IMR-90 (cell line): ENCODE data around the gene GGTLC1. TPM values are rescaled to one million over a fixed set of nuclear protein-coding genes. Genes with fewer than 3 reads are reported as not detected.

Source experiments
- ATAC-seq: fragments of 200-7000 bp; cut with Tn5 transposase; 2 replicates; pipeline ENCODE4 v1.9.1; 2020; ENCODE audit warnings: low read depth, mild to moderate bottlenecking, moderate library complexity
- BruUV-seq: library from RNA; stranded (reverse); fragments of 400-500 nt; replicated peaks from 2 replicates; lab custom pipeline; 2021; lab: Mats Ljungman, UMichigan
- CTCF ChIA-PET: fragments of 300-600 bp; formaldehyde crosslinking; extraction: SDS; loops from one replicate; lab custom pipeline; 2021; ENCODE audit warnings: antibody characterized with exemption; lab: Yijun Ruan, JAX
- POLR2A ChIA-PET: fragments of 300-600 bp; sonication (Branson Sonifier 250); formaldehyde crosslinking; loops from one replicate; lab custom pipeline; 2022; ENCODE audit warnings: antibody characterized with exemption; ENCODE audit not compliant: unreplicated experiment; lab: Charles Lee
- DNase-seq: peaks from one replicate; pipeline ENCODE4 v3.0.0; 2013
- H2AFZ ChIP-seq: replicated peaks from 2 replicates; pipeline ENCODE3; 2013; ENCODE audit warnings: low read length, mild to moderate bottlenecking; ENCODE audit not compliant: poor library complexity
- H2AK5ac ChIP-seq: 2 replicates; pipeline ENCODE4 v1.6.1; 2013; ENCODE audit warnings: low read depth, low read length, inconsistent platforms
- H2AK9ac ChIP-seq: replicated peaks from 2 replicates; pipeline ENCODE3; 2013; ENCODE audit warnings: mild to moderate bottlenecking, low read depth, low read length, moderate library complexity; ENCODE audit not compliant: poor library complexity
- H2BK120ac ChIP-seq: 2 replicates; pipeline ENCODE4 v1.6.1; 2013; ENCODE audit warnings: low read depth, low read length, inconsistent platforms
- H2BK15ac ChIP-seq: 3 replicates; pipeline ENCODE4 v1.6.1; 2013; ENCODE audit warnings: low read depth, low read length, inconsistent platforms
- H2BK20ac ChIP-seq: 2 replicates; pipeline ENCODE4 v1.6.1; 2013; ENCODE audit warnings: low read depth, mild to moderate bottlenecking, inconsistent platforms, low read length, moderate library complexity
- H2BK5ac ChIP-seq: 2 replicates; pipeline ENCODE4 v1.6.1; 2013; ENCODE audit warnings: mild to moderate bottlenecking, low read depth, low read length, inconsistent platforms; ENCODE audit not compliant: poor library complexity, severe bottlenecking
- H3K14ac ChIP-seq: replicated peaks from 2 replicates; pipeline ENCODE4 v1.6.1; 2013; ENCODE audit warnings: low read depth, low read length, inconsistent platforms
- H3K18ac ChIP-seq: 2 replicates; pipeline ENCODE4 v1.6.1; 2013; ENCODE audit warnings: low read depth, low read length, control low read depth
- H3K23ac ChIP-seq: 2 replicates; pipeline ENCODE4 v1.6.1; 2013; ENCODE audit warnings: low read depth, low read length, inconsistent platforms
- H3K27ac ChIP-seq: 2 replicates; pipeline ENCODE4 v1.5.1; 2013; ENCODE audit warnings: mild to moderate bottlenecking, control low read depth, low read length; ENCODE audit not compliant: insufficient read depth
- H3K27me3 ChIP-seq: 2 replicates; pipeline ENCODE4 v1.6.1; 2013; ENCODE audit warnings: low read length; ENCODE audit not compliant: control insufficient read depth, insufficient read depth
- H3K36me3 ChIP-seq: 2 replicates; pipeline ENCODE4 v1.6.1; 2013; ENCODE audit warnings: low read length, mixed read lengths; ENCODE audit not compliant: control insufficient read depth, insufficient read depth
- H3K4ac ChIP-seq: 2 replicates; pipeline ENCODE4 v1.6.1; 2013; ENCODE audit warnings: low read depth, low read length, inconsistent platforms
- H3K4me1 ChIP-seq: 2 replicates; pipeline ENCODE4 v1.6.1; 2013; ENCODE audit warnings: low read length, mixed read lengths; ENCODE audit not compliant: control insufficient read depth, insufficient read depth
- H3K4me2 ChIP-seq: 2 replicates; pipeline ENCODE4 v1.6.1; 2013; ENCODE audit warnings: low read depth, mild to moderate bottlenecking, control low read depth, low read length, moderate library complexity
- H3K4me3 ChIP-seq: 2 replicates; pipeline ENCODE4 v1.5.1; 2013; ENCODE audit warnings: low read depth, mild to moderate bottlenecking, control low read depth, low read length, moderate library complexity; ENCODE audit not compliant: insufficient read depth
- H3K56ac ChIP-seq: 2 replicates; pipeline ENCODE4 v1.6.1; 2013; ENCODE audit warnings: low read length, inconsistent platforms; ENCODE audit not compliant: insufficient read depth; ENCODE audit errors: extremely low read depth
- H3K79me1 ChIP-seq, 2 experiments: 2 replicates each; pipeline ENCODE4 v1.6.1; 2013; ENCODE audit warnings: low read length in 2 of 2, inconsistent platforms in 1 of 2, low read depth in 1 of 2
- H3K9ac ChIP-seq: 2 replicates; pipeline ENCODE4 v1.6.1; 2013; ENCODE audit warnings: low read depth, low read length, control low read depth
- H3K9me1 ChIP-seq: 2 replicates; pipeline ENCODE4 v1.6.1; 2013; ENCODE audit warnings: low read length, inconsistent platforms; ENCODE audit not compliant: insufficient read depth
- H3K9me3 ChIP-seq: 2 replicates; pipeline ENCODE4 v1.6.1; 2013; ENCODE audit warnings: low read length; ENCODE audit not compliant: control insufficient read depth, insufficient read depth
- H4K20me1 ChIP-seq: 2 replicates; pipeline ENCODE4 v1.6.1; 2013; ENCODE audit warnings: low read length, inconsistent platforms; ENCODE audit not compliant: insufficient read depth
- H4K5ac ChIP-seq: 2 replicates; pipeline ENCODE4 v1.6.1; 2013; ENCODE audit warnings: mild to moderate bottlenecking, low read depth, low read length, control low read depth
- H4K8ac ChIP-seq, 2 experiments: 2 replicates each; pipeline ENCODE4 v1.6.1; 2013; ENCODE audit warnings: low read depth in 2 of 2, low read length in 2 of 2, control low read depth in 1 of 2, inconsistent platforms in 1 of 2
- H4K91ac ChIP-seq: 2 replicates; pipeline ENCODE4 v1.6.1; 2013; ENCODE audit warnings: low read depth, low read length, inconsistent platforms; ENCODE audit not compliant: insufficient read depth
- BHLHE40 ChIP-seq: fragments of 150-350 bp; IDR thresholded peaks from 2 replicates; pipeline ENCODE4 v1.6.1; 2016; ENCODE audit warnings: mild to moderate bottlenecking, low read depth, low read length
- CEBPB ChIP-seq: IDR thresholded peaks from 2 replicates; pipeline ENCODE4 v1.6.1; 2012; ENCODE audit warnings: low read depth, low read length, improper control_type of control experiment
- CHD1 ChIP-seq: IDR thresholded peaks from 2 replicates; pipeline ENCODE4 v1.6.1; 2012; ENCODE audit warnings: low read depth, low read length, improper control_type of control experiment
- FOS ChIP-seq: fragments of 150-350 bp; IDR thresholded peaks from 2 replicates; pipeline ENCODE4 v1.6.1; 2016; ENCODE audit warnings: low read depth, low read length
- MAFK ChIP-seq: IDR thresholded peaks from 2 replicates; pipeline ENCODE4 v1.6.1; 2012; ENCODE audit warnings: low read depth, low read length, improper control_type of control experiment
- MAZ ChIP-seq: IDR thresholded peaks from 2 replicates; pipeline ENCODE4 v1.6.1; 2012; ENCODE audit warnings: low read depth, mild to moderate bottlenecking, low read length, improper control_type of control experiment, moderate library complexity, borderline replicate concordance
- MXI1 ChIP-seq: IDR thresholded peaks from 2 replicates; pipeline ENCODE4 v1.6.1; 2012; ENCODE audit warnings: low read depth, mild to moderate bottlenecking, low read length, moderate library complexity, borderline replicate concordance
- NFE2L2 ChIP-seq: fragments of 150-350 bp; IDR thresholded peaks from 2 replicates; pipeline ENCODE4 v1.6.1; 2016; ENCODE audit warnings: low read depth, mild to moderate bottlenecking, low read length
- POLR2A ChIP-seq: IDR thresholded peaks from 2 replicates; pipeline ENCODE4 v1.6.1; 2012; ENCODE audit warnings: mild to moderate bottlenecking, low read depth, low read length
- RAD21 ChIP-seq: IDR thresholded peaks from 2 replicates; pipeline ENCODE4 v1.6.1; 2012; ENCODE audit warnings: low read length, improper control_type of control experiment
- RCOR1 ChIP-seq: IDR thresholded peaks from 2 replicates; pipeline ENCODE4 v1.6.1; 2012; ENCODE audit warnings: mild to moderate bottlenecking, low read length, improper control_type of control experiment; ENCODE audit not compliant: insufficient replicate concordance
- RFX5 ChIP-seq: IDR thresholded peaks from 2 replicates; pipeline ENCODE4 v1.8.0; 2012; ENCODE audit warnings: low read depth, mild to moderate bottlenecking, low read length, moderate library complexity
- SMC3 ChIP-seq: fragments of 150-350 bp; IDR thresholded peaks from 2 replicates; pipeline ENCODE4 v1.6.1; 2016; ENCODE audit warnings: low read depth, mild to moderate bottlenecking, antibody characterized with exemption, low read length, moderate library complexity
- WGBS, 2 experiments: methylation state at CpG; one replicate each; pipeline versions ENCODE4 v1.1.5 to v1.1.7; 2013; ENCODE audit warnings: missing lambda C conversion rate in 2 of 2; ENCODE audit not compliant: insufficient read length in 1 of 2; ENCODE audit errors: extremely low coverage in 2 of 2; 5-methylcytosine and 5-hydroxymethylcytosine counted together
- dilution Hi-C: fragments of 300-500 bp; cut with HindIII; formaldehyde crosslinking; loops from one replicate; pipeline ENCODE4 v1.14.3; 2018; ENCODE audit warnings: low sequenced_read_pairs; ENCODE audit not compliant: unreplicated experiment
- in situ Hi-C: fragments of 300-500 bp; cut with MboI; formaldehyde crosslinking; loops from 3 replicates; pipeline ENCODE4 v1.14.3; 2019; ENCODE audit warnings: low sequenced_read_pairs, inconsistent platforms, mixed read lengths
- intact Hi-C: fragments of 100-400 bp; cut with micrococcal nuclease; formaldehyde crosslinking; loops from 2 replicates; pipeline ENCODE4 v1.10.0; 2022
- polyA plus RNA-seq, 3 experiments: library from polyadenylated mRNA; depleted of rRNA; stranded (reverse); fragments of >200 nt; gene quantifications; 2 replicates each; pipeline ENCODE4 v1.2.3, GENCODE V29; 2012; ENCODE audit warnings: low replicate concordance in 1 of 3
- total RNA-seq: library from RNA; depleted of rRNA; stranded (reverse); fragments of >200 nt; gene quantifications from 2 replicates; pipeline ENCODE4 v1.2.3, GENCODE V29; 2012
- TF ChIP-seq, protein P1 (sequence below): fragments of 150-350 bp; IDR thresholded peaks from 2 replicates; pipeline ENCODE4 v1.6.1; 2017; ENCODE audit warnings: mild to moderate bottlenecking, antibody characterized with exemption, low read length, low read depth
- TF ChIP-seq, protein P2 (sequence below): conservative IDR thresholded peaks from 2 replicates; pipeline ENCODE4 v1.5.1; 2012; ENCODE audit warnings: mild to moderate bottlenecking, low read depth, low read length, improper control_type of control experiment
- TF ChIP-seq, protein P3 (sequence below): fragments of 150-350 bp; IDR thresholded peaks from 2 replicates; pipeline ENCODE4 v1.6.1; 2016; ENCODE audit warnings: low read depth, mild to moderate bottlenecking, low read length, moderate library complexity, borderline replicate concordance

The GGTLC1 gene
- total and polyA plus RNA-seq, 2 of the 4 experiments (the other 2 are of a cell fraction), result not detected

DNA sequence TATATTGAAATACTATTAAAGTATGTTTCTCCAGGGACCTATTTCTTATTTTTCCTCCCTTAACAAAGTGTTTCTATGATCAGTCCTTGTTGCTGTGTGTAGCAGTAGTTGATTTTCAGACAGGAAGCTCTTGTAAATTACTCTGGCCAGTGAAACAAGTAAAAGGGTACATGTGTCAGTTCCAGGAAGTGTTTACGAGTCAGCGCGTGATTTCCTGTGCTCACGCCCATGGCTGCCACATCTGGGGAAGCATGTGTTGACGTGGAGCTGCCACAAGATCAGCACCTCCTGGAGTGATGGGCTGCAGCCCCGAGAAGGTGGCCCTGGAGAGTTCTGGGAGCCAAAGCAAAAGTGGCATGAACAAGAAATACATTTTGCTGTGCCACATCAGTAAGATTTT lies 38.6 kb upstream of the GGTLC1 start:
- Histone ChIP-seq H3K27me3 (no peaks in the 10 kb centered on the region), H4K8ac (no peak overlapping the region), H2AK9ac (no peak overlapping the region), H3K27ac (no peak overlapping the region), H2AK5ac (no peak overlapping the region), H3K36me3 (no peaks in the 10 kb centered on the region), H3K4me2 (no peak overlapping the region), H3K9me3 (no peaks in the 10 kb centered on the region), H2AFZ (peak overlapping the region; percentile 52), H3K4me1 (no peaks in the 10 kb centered on the region), H3K4ac (no peak overlapping the region), H2BK120ac (no peak overlapping the region), H3K9me1 (no peaks in the 10 kb centered on the region), H2BK5ac (no peak overlapping the region), H3K56ac (no peak overlapping the region), H3K4me3 (no peak overlapping the region), H4K5ac (no peak overlapping the region), H3K23ac (no peak overlapping the region), H3K14ac (no peak overlapping the region), H2BK15ac (no peak overlapping the region), H3K18ac (no peak overlapping the region), H4K91ac (no peak overlapping the region), H3K9ac (no peak overlapping the region), H3K79me1 (no peaks in the 10 kb centered on the region), H2BK20ac (no peak overlapping the region), H4K20me1 (no peaks in the 10 kb centered on the region)
- DNase-seq, result no peak
- TF ChIP-seq RFX5 (no peak), POLR2A (no peak), CHD1 (no peak), RAD21 (no peak), CEBPB (no peak), MAFK (no peak), MAZ (no peak), MXI1 (no peak), BHLHE40 (no peak), SMC3 (no peak), FOS (no peak), NFE2L2 (no peak), RCOR1 (no peak)
- TF ChIP-seq, protein P1, sequence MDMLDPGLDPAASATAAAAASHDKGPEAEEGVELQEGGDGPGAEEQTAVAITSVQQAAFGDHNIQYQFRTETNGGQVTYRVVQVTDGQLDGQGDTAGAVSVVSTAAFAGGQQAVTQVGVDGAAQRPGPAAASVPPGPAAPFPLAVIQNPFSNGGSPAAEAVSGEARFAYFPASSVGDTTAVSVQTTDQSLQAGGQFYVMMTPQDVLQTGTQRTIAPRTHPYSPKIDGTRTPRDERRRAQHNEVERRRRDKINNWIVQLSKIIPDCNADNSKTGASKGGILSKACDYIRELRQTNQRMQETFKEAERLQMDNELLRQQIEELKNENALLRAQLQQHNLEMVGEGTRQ, result no peak
- TF ChIP-seq, protein P2, sequence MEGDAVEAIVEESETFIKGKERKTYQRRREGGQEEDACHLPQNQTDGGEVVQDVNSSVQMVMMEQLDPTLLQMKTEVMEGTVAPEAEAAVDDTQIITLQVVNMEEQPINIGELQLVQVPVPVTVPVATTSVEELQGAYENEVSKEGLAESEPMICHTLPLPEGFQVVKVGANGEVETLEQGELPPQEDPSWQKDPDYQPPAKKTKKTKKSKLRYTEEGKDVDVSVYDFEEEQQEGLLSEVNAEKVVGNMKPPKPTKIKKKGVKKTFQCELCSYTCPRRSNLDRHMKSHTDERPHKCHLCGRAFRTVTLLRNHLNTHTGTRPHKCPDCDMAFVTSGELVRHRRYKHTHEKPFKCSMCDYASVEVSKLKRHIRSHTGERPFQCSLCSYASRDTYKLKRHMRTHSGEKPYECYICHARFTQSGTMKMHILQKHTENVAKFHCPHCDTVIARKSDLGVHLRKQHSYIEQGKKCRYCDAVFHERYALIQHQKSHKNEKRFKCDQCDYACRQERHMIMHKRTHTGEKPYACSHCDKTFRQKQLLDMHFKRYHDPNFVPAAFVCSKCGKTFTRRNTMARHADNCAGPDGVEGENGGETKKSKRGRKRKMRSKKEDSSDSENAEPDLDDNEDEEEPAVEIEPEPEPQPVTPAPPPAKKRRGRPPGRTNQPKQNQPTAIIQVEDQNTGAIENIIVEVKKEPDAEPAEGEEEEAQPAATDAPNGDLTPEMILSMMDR, result no peak
- TF ChIP-seq, protein P3, sequence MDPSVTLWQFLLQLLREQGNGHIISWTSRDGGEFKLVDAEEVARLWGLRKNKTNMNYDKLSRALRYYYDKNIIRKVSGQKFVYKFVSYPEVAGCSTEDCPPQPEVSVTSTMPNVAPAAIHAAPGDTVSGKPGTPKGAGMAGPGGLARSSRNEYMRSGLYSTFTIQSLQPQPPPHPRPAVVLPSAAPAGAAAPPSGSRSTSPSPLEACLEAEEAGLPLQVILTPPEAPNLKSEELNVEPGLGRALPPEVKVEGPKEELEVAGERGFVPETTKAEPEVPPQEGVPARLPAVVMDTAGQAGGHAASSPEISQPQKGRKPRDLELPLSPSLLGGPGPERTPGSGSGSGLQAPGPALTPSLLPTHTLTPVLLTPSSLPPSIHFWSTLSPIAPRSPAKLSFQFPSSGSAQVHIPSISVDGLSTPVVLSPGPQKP, result no peak
- in situ Hi-C loops (no loop called here), dilution Hi-C loops (no loop called here), intact Hi-C loops (no loop called here)
- WGBS, 2 experiments, result 14% methylated on average over 5 of the region's 6 CpGs; no CpG with 5 or more reads in 1 of the 2 experiments
- ChIA-PET CTCF (no interaction called here), POLR2A (no interaction called here)
- ATAC-seq, result no peak
- BruUV-seq, result no TSS peak
